ENCODE measurements around the gene DNASE2B. TPM values are rescaled to one million over a fixed set of nuclear protein-coding genes. Genes with fewer than 3 reads are reported as not detected.

The DNASE2B gene
- total and polyA plus RNA-seq, 2 experiments from 2014 or later = not detected

GRCh38 chr1:84373436-84374141 is 24.7 kb upstream of the DNASE2B start:
- Histone ChIP-seq H4K20me1 (replicated peaks; ENCODE audit: insufficient read depth) (no peaks in the 10 kb centered on the region), H3K27me3 (ENCODE audit: insufficient read depth) (no peaks in the 10 kb centered on the region), H3K36me3 (ENCODE audit: insufficient read depth) (no peaks in the 10 kb centered on the region), H3F3A (replicated peaks; ENCODE audit: low read depth) (no peaks in the 10 kb centered on the region), H3K27ac (ENCODE audit: low read depth) (no peak overlapping the region), H3K79me2 (replicated peaks; ENCODE audit: insufficient read depth) (no peaks in the 10 kb centered on the region), H3K9me2 (ENCODE audit: insufficient read depth) (0 out of 2 replicates have a peak, but pooled peaks cover 10% of the 10 kb centered on the region), H3K4me3 (no peak overlapping the region), H3K4me2 (no peak overlapping the region), H3K4me1 (ENCODE audit: insufficient read depth) (no peaks in the 10 kb centered on the region; the same call in 1 of the 2 replicates), H2AFZ (no peak overlapping the region)
- no peak for DNase-seq (ENCODE audit: low spot score)
- no peaks in the 10 kb centered on the region for H3K9me3 Mint-ChIP-seq
- no peak for TF ChIP-seq POLR2AphosphoS5 (IDR thresholded peaks at IDR 0.05; ENCODE audit: low read depth)
- no peak for TF ChIP-seq CTCF (conservative IDR thresholded peaks at IDR 0.05; ENCODE audit: low read depth in 2 of 2)
- no peak for TF ChIP-seq EZH2phosphoT487 (IDR thresholded peaks at IDR 0.05; ENCODE audit: unreplicated experiment)
- TF ChIP-seq JUNB (IDR thresholded peaks at IDR 0.05; ENCODE audit: unreplicated experiment) = no peak
- H3K27me3 Mint-ChIP-seq (ENCODE audit: insufficient read depth, low read depth, poor library complexity) = no peaks in the 10 kb centered on the region
- no peaks in the 10 kb centered on the region for H3K36me3 Mint-ChIP-seq (ENCODE audit: low read depth)
- H3K4me1 Mint-ChIP-seq = no peaks in the 10 kb centered on the region
- no peak overlapping the region for H3K4me3 Mint-ChIP-seq
- H3K27ac Mint-ChIP-seq = no peak overlapping the region
- ATAC-seq = no peak

- no peaks in the 10 kb centered on the region for H3F3A ChIP-seq (replicated peaks; ENCODE audit: low read depth)
- ATAC-seq (no peak), DNase-seq (ENCODE audit: low spot score) (no peak)
- peaks cover 12% of the 10 kb centered on the region; the same call in 1 of the 2 replicates for H3K4me1 ChIP-seq (ENCODE audit: insufficient read depth)
- H3K4me3 ChIP-seq = no peak overlapping the region
- Mint-ChIP-seq H3K9me3 (no peaks in the 10 kb centered on the region), H3K27me3 (ENCODE audit: insufficient read depth, low read depth, poor library complexity) (no peaks in the 10 kb centered on the region), H3K27ac (no peak overlapping the region), H3K36me3 (ENCODE audit: low read depth) (no peaks in the 10 kb centered on the region), H3K4me3 (no peak overlapping the region), H3K4me1 (no peaks in the 10 kb centered on the region)
- H3K79me2 ChIP-seq (replicated peaks; ENCODE audit: insufficient read depth) = no peaks in the 10 kb centered on the region
- no peaks in the 10 kb centered on the region for H3K36me3 ChIP-seq (ENCODE audit: insufficient read depth)
- no peaks in the 10 kb centered on the region for H4K20me1 ChIP-seq (replicated peaks; ENCODE audit: insufficient read depth)
- H3K4me2 ChIP-seq = no peak overlapping the region
- no peaks in the 10 kb centered on the region for H3K27me3 ChIP-seq (ENCODE audit: insufficient read depth)
- H2AFZ ChIP-seq = no peak overlapping the region
- no peaks in the 10 kb centered on the region for H3K9me2 ChIP-seq (ENCODE audit: insufficient read depth)
- no peak overlapping the region for H3K27ac ChIP-seq (ENCODE audit: low read depth)
- TF ChIP-seq ETS1 (IDR thresholded peaks at IDR 0.05) (no peak), EZH2 (IDR thresholded peaks at IDR 0.05; ENCODE audit: low read depth, unreplicated experiment) (no peak), CREB1 (CRISPR knock-in tag; IDR thresholded peaks at IDR 0.05; ENCODE audit: low read depth) (no peak), NANOG (IDR thresholded peaks at IDR 0.05; ENCODE audit: borderline replicate concordance) (no peak), CTCF (conservative IDR thresholded peaks at IDR 0.05; ENCODE audit: low read depth in 2 of 2) (no peak), REST (IDR thresholded peaks at IDR 0.05; ENCODE audit: unreplicated experiment) (no peak), POLR2AphosphoS5 (IDR thresholded peaks at IDR 0.05; ENCODE audit: low read depth) (no peak)
Observed at GRCh38 chr1:84374991-84375696, 23.1 kb upstream of the DNASE2B start.
